SK-N-SH treated with all-trans-retinoic acid at 6 μM for 48 hours (cell line): Measurements from ENCODE around the gene CUL4B.

Source experiments
- ATAC-seq: fragments of 200-7000 bp; cut with Tn5 transposase; 3 replicates; pipeline ENCODE4 v1.9.1; 2020; ENCODE audit warnings: mild to moderate bottlenecking, moderate library complexity
- ARNTL ChIP-seq: fragments of 450-650 bp; formaldehyde crosslinking; IDR thresholded peaks from 2 replicates; pipeline ENCODE4 v1.5.0; 2020; ENCODE audit warnings: low read depth, mild to moderate bottlenecking, moderate library complexity, borderline replicate concordance
- BACH2 ChIP-seq: fragments of 250-450 bp; sonication (Bioruptor Pico); IDR thresholded peaks from 2 replicates; pipeline ENCODE4 v1.9.0; 2021; ENCODE audit warnings: mild to moderate bottlenecking, borderline replicate concordance
- ESRRG ChIP-seq: fragments of 250-450 bp; sonication (Bioruptor Pico); IDR thresholded peaks from 2 replicates; pipeline ENCODE4 v1.6.1; 2021; ENCODE audit warnings: mild to moderate bottlenecking
- GLIS3 ChIP-seq: fragments of 250-450 bp; sonication (Bioruptor Pico); IDR thresholded peaks from 2 replicates; pipeline ENCODE4 v1.5.0; 2020; ENCODE audit warnings: mild to moderate bottlenecking, moderate library complexity
- ISL1 ChIP-seq: fragments of 250-450 bp; sonication (Bioruptor Pico); IDR thresholded peaks from 2 replicates; pipeline ENCODE4 v2.1.2; 2022; ENCODE audit warnings: mild to moderate bottlenecking, moderate library complexity
- OSR1 ChIP-seq: fragments of 250-450 bp; sonication (Bioruptor Pico); IDR thresholded peaks from 2 replicates; pipeline ENCODE4 v1.8.0; 2022; ENCODE audit warnings: moderate library complexity, mild to moderate bottlenecking, inconsistent platforms
- PPARA ChIP-seq: fragments of 250-450 bp; sonication (Bioruptor Pico); IDR thresholded peaks from 2 replicates; pipeline ENCODE4 v1.5.0; 2020; ENCODE audit warnings: mild to moderate bottlenecking, borderline replicate concordance
- RARB ChIP-seq: fragments of 250-450 bp; sonication (Bioruptor Pico); IDR thresholded peaks from 2 replicates; pipeline ENCODE4 v1.8.0; 2021; ENCODE audit warnings: mild to moderate bottlenecking, moderate library complexity
- SNAI2 ChIP-seq: fragments of 250-450 bp; sonication (Bioruptor Pico); IDR thresholded peaks from 2 replicates; pipeline ENCODE4 v1.5.0; 2020; ENCODE audit warnings: mild to moderate bottlenecking, moderate library complexity
- TCF4 ChIP-seq: fragments of 250-450 bp; sonication (Bioruptor Pico); IDR thresholded peaks from 2 replicates; pipeline ENCODE4 v1.8.0; 2021; ENCODE audit warnings: mild to moderate bottlenecking, moderate library complexity, borderline replicate concordance
- ZC3H10 ChIP-seq: fragments of 250-450 bp; sonication (Bioruptor Pico); IDR thresholded peaks from 2 replicates; pipeline ENCODE4 v1.5.1; 2021; ENCODE audit warnings: mild to moderate bottlenecking, moderate library complexity
- ZFP3 ChIP-seq: fragments of 250-450 bp; sonication (Bioruptor Pico); IDR thresholded peaks from 2 replicates; pipeline ENCODE4 v1.5.0; 2020; ENCODE audit warnings: mild to moderate bottlenecking, moderate library complexity
- ZFP30 ChIP-seq: fragments of 450-650 bp; formaldehyde crosslinking; IDR thresholded peaks from 2 replicates; pipeline ENCODE4 v1.5.0; 2022; ENCODE audit warnings: mild to moderate bottlenecking, moderate library complexity
- ZNF565 ChIP-seq: fragments of 450-650 bp; formaldehyde crosslinking; conservative IDR thresholded peaks from 2 replicates; pipeline ENCODE4 v1.5.0; 2020; ENCODE audit warnings: low read depth, mild to moderate bottlenecking, moderate library complexity
- ZNF70 ChIP-seq: fragments of 450-650 bp; formaldehyde crosslinking; IDR thresholded peaks from 2 replicates; pipeline ENCODE4 v1.5.0; 2020; ENCODE audit warnings: mild to moderate bottlenecking, moderate library complexity
- ZNF8 ChIP-seq: fragments of 450-650 bp; formaldehyde crosslinking; IDR thresholded peaks from 2 replicates; pipeline ENCODE4 v1.5.0; 2020; ENCODE audit warnings: mild to moderate bottlenecking, moderate library complexity
- TF ChIP-seq, protein P1 (sequence below): fragments of 250-450 bp; sonication (Bioruptor Pico); IDR thresholded peaks from 2 replicates; pipeline ENCODE4 v1.5.1; 2021; ENCODE audit warnings: mild to moderate bottlenecking, moderate library complexity
- TF ChIP-seq, protein P2 (sequence below): fragments of 250-450 bp; sonication (Bioruptor Pico); IDR thresholded peaks from 2 replicates; pipeline ENCODE4 v1.5.0; 2020; ENCODE audit warnings: mild to moderate bottlenecking, moderate library complexity
- TF ChIP-seq, protein P3 (sequence below): fragments of 250-450 bp; sonication (Bioruptor Pico); IDR thresholded peaks from 2 replicates; pipeline ENCODE4 v1.8.0; 2021; ENCODE audit warnings: low read depth, mild to moderate bottlenecking, moderate library complexity, borderline replicate concordance
- TF ChIP-seq, protein P4 (sequence below): fragments of 250-450 bp; sonication (Bioruptor Pico); IDR thresholded peaks from 2 replicates; pipeline ENCODE4 v1.5.1; 2020; ENCODE audit warnings: low read depth, mild to moderate bottlenecking, moderate library complexity

Gene CUL4B

DNA sequence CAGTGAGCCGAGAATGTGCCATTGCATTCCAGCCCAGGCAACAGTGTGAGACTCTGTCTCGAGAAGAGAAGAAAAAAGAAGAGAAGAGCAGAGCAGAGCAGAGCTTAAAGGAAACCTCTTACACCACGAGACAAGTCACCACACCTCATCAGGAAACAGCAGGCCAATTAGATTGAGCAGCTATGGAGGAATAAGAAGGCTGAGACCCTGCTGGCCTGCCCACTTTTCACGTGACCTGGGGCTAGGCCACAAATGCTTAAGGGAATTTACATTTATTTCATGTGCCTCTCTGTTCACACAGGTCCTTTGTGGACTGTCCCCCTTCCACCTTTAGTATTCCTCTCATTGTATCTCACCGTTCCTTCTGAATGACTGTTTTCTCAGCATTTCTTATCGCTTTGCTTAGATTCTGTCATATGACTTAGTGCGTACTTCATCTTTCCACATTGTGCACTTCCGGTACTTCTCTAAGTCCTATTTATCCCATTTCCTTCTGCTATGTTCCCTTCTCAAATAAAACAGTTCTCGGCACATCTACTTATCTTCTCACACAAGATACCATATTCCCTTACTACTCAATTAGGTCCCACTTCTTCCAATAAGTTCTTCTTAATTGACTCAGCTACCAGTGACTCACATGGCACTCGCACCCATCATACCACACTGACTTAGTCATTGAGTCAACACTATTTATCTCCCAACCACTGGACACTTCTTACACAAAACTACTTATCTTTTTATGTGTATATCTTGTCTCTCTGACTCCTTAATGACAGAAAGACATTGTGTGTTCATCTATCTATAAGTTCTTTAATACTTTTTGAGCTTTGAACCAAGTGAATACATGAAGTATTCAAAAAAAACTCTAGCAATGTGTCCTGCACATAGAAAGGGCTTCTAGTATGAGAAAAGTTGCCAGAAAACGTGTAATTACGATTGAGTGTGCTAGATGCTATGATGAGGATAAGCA is 11.0 kb downstream of the CUL4B start:
- TF ChIP-seq ISL1 (CRISPR knock-in tag) (peak; percentile 88), ZC3H10 (CRISPR knock-in tag) (peak; percentile 60), BACH2 (CRISPR knock-in tag) (no peak)
- ATAC-seq: peak; percentile 87

GRCh38 chrX:120536061-120536460 is 24.7 kb downstream of the CUL4B start:
- no peak for TF ChIP-seq GLIS3 (CRISPR knock-in tag)
- TF ChIP-seq TCF4 (CRISPR knock-in tag): no peak
- TF ChIP-seq, protein P1, sequence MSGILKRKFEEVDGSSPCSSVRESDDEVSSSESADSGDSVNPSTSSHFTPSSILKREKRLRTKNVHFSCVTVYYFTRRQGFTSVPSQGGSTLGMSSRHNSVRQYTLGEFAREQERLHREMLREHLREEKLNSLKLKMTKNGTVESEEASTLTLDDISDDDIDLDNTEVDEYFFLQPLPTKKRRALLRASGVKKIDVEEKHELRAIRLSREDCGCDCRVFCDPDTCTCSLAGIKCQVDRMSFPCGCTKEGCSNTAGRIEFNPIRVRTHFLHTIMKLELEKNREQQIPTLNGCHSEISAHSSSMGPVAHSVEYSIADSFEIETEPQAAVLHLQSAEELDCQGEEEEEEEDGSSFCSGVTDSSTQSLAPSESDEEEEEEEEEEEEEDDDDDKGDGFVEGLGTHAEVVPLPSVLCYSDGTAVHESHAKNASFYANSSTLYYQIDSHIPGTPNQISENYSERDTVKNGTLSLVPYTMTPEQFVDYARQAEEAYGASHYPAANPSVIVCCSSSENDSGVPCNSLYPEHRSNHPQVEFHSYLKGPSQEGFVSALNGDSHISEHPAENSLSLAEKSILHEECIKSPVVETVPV (CRISPR knock-in tag): no peak
- no peak for TF ChIP-seq ZFP30 (CRISPR knock-in tag)
- no peak for TF ChIP-seq OSR1 (CRISPR knock-in tag)
- TF ChIP-seq, protein P2, sequence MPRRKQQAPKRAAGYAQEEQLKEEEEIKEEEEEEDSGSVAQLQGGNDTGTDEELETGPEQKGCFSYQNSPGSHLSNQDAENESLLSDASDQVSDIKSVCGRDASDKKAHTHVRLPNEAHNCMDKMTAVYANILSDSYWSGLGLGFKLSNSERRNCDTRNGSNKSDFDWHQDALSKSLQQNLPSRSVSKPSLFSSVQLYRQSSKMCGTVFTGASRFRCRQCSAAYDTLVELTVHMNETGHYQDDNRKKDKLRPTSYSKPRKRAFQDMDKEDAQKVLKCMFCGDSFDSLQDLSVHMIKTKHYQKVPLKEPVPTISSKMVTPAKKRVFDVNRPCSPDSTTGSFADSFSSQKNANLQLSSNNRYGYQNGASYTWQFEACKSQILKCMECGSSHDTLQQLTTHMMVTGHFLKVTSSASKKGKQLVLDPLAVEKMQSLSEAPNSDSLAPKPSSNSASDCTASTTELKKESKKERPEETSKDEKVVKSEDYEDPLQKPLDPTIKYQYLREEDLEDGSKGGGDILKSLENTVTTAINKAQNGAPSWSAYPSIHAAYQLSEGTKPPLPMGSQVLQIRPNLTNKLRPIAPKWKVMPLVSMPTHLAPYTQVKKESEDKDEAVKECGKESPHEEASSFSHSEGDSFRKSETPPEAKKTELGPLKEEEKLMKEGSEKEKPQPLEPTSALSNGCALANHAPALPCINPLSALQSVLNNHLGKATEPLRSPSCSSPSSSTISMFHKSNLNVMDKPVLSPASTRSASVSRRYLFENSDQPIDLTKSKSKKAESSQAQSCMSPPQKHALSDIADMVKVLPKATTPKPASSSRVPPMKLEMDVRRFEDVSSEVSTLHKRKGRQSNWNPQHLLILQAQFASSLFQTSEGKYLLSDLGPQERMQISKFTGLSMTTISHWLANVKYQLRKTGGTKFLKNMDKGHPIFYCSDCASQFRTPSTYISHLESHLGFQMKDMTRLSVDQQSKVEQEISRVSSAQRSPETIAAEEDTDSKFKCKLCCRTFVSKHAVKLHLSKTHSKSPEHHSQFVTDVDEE (CRISPR knock-in tag): no peak
- TF ChIP-seq, protein P3, sequence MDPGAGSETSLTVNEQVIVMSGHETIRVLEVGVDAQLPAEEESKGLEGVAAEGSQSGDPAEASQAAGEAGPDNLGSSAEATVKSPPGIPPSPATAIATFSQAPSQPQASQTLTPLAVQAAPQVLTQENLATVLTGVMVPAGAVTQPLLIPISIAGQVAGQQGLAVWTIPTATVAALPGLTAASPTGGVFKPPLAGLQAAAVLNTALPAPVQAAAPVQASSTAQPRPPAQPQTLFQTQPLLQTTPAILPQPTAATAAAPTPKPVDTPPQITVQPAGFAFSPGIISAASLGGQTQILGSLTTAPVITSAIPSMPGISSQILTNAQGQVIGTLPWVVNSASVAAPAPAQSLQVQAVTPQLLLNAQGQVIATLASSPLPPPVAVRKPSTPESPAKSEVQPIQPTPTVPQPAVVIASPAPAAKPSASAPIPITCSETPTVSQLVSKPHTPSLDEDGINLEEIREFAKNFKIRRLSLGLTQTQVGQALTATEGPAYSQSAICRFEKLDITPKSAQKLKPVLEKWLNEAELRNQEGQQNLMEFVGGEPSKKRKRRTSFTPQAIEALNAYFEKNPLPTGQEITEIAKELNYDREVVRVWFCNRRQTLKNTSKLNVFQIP (CRISPR knock-in tag): no peak
- TF ChIP-seq, protein P4, sequence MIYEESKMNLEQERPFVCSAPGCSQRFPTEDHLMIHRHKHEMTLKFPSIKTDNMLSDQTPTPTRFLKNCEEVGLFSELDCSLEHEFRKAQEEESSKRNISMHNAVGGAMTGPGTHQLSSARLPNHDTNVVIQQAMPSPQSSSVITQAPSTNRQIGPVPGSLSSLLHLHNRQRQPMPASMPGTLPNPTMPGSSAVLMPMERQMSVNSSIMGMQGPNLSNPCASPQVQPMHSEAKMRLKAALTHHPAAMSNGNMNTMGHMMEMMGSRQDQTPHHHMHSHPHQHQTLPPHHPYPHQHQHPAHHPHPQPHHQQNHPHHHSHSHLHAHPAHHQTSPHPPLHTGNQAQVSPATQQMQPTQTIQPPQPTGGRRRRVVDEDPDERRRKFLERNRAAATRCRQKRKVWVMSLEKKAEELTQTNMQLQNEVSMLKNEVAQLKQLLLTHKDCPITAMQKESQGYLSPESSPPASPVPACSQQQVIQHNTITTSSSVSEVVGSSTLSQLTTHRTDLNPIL: no peak
- TF ChIP-seq SNAI2 (CRISPR knock-in tag): no peak
- no peak for TF ChIP-seq ZNF565
- TF ChIP-seq RARB (CRISPR knock-in tag): no peak
- no peak for TF ChIP-seq PPARA (CRISPR knock-in tag)
- ATAC-seq: no peak

GRCh38 chrX:120534413-120535205 is 26.2 kb downstream of the CUL4B start:
- ATAC-seq: no peak

More at GRCh38 chrX:120534413-120535205, 26.2 kb downstream of the CUL4B start:
- TF ChIP-seq GLIS3 (CRISPR knock-in tag): no peak
- TF ChIP-seq ESRRG (CRISPR knock-in tag): no peak
- no peak for TF ChIP-seq ZC3H10 (CRISPR knock-in tag)
- TF ChIP-seq ZNF8 (CRISPR knock-in tag): no peak
- no peak for TF ChIP-seq ZFP3 (CRISPR knock-in tag)
- TF ChIP-seq ZNF70 (CRISPR knock-in tag): no peak
- TF ChIP-seq, protein P4: no peak
- no peak for TF ChIP-seq ZFP30 (CRISPR knock-in tag)
- TF ChIP-seq ARNTL (CRISPR knock-in tag): no peak
- TF ChIP-seq ZNF565: no peak
- TF ChIP-seq, protein P1 (CRISPR knock-in tag): no peak
- TF ChIP-seq, protein P3 (CRISPR knock-in tag): no peak
